Femur (tissue), 1 donor: ENCODE measurements around the gene DCHS1.

Experiments used
- DNase-seq: peaks from one replicate; pipeline ENCODE4 v3.0.0-alpha.2; 2017

The DCHS1 gene

DNA sequence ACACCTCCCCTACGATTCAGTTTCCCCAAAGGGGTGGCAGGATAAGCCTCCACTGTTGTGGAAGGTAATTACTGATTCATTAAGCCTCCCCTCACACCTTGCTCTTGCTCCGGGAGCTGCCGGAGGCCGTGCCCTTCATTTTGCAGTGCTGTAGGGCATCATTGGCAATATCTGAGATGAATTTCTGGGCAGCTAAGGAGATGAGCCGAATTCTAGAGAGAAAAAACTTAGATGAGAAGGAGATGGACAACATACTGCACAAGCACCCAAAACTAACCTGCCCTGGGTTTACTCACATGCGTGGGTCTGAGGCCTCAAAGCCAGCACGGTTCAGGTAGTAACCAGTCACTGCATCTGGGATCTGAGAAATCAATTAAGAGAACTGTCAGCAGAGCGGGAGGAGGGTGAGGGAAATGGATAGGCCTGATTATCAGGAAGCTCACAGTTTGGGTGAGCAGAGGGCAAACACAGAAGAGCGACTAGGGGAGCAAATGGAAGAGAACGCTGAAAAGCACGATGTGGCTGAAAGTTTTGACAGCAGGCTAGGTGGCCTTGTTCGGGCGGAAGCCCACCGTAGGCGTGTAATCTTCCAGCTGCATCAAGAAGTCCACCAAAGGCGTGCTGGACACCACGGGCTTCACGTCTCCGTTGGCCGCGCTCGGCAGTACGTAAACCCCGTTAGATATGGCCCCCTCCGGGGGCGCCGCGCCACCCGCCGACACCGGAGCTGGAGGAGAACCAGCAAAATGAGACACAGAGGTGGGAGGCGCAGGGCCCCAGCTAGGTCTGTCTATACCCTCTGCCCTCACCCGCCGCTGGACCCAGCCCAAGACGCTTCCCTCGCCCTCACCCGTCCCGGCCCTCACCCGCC lies 44.3 kb downstream of the DCHS1 start:
- peak; percentile 74 for DNase-seq

DNA sequence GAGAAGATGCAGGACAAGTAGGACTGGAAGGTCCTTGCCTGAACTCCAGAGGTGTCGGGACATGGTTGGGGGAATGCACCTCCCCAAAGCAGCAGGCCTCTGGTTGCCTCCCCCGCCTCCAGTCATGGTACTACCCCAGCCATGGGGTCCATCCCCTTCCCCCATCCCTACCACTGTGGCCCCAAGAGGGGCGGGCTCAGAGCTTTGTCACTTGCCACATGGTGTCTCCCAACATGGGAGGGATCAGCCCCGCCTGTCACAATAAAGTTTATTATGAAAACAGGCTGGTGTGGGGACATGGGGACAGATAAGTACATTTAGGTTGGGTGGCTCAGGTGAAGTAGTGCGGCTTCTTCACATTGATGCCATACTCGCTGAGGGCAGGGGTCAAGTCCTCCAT lies 45.0 kb downstream of the DCHS1 start:
- DNase-seq = peak; percentile 32

DNA sequence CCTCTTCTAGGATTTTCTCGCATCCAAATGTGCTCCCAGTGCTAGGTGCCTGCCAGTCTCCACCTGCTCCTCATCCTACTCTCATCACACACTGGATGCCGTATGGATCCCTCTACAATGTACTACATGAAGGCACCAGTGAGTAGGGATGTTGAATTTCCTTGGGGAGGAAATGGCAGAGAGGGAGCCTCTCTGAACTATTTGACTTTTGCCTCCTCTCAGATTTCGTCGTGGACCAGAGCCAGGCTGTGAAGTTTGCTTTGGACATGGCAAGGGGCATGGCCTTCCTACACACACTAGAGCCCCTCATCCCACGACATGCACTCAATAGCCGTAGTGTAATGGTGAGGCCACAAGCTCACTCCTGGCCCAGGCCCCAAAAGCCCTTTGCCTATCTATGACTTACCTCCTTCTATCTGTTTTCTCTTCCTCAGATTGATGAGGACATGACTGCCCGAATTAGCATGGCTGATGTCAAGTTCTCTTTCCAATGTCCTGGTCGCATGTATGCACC lies 46.0 kb downstream of the DCHS1 start:
- peak; percentile 18 for DNase-seq

- DNase-seq = peak; percentile 11
These were observed 46.7 kb downstream of the DCHS1 start for GRCh38 chr11:6608726-6609501.

DNA sequence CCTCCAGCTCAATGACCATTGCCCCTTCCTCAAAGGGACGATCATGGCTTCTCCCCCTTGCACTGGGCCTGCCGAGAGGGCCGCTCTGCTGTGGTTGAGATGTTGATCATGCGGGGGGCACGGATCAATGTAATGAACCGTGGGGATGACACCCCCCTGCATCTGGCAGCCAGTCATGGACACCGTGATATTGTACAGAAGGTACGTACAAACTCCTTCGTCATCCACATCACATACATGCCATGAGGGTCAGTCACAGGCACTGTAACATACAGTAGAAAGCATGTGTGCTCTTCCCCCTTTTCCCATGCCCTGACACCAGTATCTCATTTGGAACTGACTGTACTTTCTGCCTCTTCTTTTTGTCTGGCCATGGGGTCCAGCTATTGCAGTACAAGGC lies 47.6 kb downstream of the DCHS1 start:
- DNase-seq = peak; percentile 10

GRCh38 chr11:6607190-6607795 lies 48.3 kb downstream of the DCHS1 start:
- DNase-seq = peak; percentile 7

DNA sequence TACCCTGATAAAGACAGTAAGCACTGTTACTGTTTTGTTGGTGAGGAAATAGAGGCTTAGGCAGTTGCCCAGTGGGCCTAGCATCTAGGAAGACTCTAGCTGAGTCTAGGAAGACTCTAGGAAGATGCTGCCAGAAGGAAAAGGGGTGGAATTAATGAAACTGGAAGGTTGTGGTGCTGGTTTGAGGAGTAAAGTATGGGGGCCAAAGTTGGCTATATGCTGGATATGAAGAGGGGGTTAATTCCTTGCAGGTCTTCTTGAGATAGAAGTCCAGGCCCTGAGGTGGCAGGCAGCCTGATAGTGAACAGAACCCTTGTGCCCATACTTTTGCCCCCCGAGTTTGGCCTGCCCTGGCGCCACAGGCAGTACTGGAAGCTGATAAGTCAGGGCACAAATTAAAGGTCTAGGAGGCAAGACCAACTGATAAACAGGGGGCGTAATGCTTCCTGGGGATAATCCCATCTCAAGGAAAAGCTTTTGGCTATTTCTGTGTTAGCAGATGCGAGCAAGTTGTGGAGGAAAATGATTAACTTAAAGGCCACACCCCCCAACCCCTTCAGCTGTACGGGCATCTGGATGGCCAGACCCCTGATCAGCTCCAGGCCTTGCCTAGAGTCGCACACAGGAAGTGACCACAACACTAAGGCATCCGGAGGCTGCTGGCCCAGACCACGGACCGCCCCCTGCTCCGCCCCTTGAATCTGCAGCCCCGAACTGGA lies 49.0 kb downstream of the DCHS1 start:
- DNase-seq = peak; percentile 97

DNA sequence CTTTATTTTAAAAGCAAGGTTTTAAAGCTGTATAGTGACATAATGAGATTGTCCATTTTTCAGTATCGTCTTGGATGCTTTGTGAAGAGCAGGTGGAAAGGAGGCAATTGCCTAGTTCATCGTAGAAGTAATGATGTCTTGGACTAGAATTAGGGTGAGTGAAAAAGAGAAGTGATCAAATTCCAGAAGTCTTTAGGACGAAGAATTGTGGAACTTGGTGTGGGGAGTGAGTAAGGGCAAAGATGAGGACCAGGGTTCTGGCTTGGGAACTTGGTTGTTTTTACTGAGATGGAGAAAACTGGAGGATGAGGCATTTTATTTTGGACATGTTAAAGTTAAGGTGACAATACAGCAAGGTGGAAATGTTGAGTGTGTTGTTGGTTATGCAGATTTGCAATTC lies 50.8 kb downstream of the DCHS1 start:
- peak; percentile 10 for DNase-seq

- DNase-seq = peak; percentile 79
These were observed 51.5 kb downstream of the DCHS1 start for GRCh38 chr11:6604081-6604626.

DNA sequence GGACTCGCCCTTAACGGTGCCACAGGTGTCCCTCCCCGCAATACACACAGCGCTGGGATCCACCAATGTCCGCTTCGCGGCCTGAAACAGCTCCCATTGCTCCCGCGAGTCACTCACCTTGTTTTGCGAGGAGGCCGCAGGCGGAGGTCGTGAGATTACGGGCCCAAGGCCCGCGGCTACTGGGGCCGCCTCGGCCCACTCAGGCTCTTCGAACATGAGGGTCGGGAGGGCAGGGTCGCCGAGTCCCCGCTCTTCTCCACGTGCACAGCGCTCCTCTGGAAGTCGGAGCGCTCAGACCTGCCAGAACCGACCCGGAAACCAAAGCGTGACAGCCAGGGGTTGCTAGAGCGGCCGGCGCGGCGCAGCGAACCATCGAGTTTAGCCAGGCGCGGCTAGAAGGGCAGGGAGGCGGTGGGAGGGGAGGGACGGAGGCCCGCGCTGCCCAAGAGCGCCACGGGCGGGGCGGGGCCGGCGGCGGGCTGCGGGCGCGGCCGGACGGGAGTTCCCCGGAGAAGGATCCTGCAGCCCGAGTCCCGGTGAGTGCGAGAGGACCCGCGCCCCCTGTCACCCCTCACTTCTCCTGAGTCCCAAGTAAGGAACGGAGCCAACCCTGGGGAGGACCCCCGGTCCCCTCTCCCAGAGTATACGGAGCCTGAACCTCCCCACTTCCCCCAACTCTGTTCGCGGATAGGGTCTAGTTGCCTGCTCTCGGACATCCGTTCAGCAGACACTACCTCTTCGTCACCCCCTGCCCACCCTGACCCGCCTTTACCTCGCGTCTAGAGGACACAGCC lies 52.1 kb downstream of the DCHS1 start, which contains the start of the genes ILK and RRP8:
Gene ILK (plus strand): TSS at position 488 of the 794 bp plus-strand sequence. CDS start 498 bp downstream, outside the sequence.
Gene RRP8 (minus strand): TSS at position 330 of the 794 bp plus-strand sequence. CDS start 114 bp downstream, at position 216.
- DNase-seq = peak; percentile 94

DNA sequence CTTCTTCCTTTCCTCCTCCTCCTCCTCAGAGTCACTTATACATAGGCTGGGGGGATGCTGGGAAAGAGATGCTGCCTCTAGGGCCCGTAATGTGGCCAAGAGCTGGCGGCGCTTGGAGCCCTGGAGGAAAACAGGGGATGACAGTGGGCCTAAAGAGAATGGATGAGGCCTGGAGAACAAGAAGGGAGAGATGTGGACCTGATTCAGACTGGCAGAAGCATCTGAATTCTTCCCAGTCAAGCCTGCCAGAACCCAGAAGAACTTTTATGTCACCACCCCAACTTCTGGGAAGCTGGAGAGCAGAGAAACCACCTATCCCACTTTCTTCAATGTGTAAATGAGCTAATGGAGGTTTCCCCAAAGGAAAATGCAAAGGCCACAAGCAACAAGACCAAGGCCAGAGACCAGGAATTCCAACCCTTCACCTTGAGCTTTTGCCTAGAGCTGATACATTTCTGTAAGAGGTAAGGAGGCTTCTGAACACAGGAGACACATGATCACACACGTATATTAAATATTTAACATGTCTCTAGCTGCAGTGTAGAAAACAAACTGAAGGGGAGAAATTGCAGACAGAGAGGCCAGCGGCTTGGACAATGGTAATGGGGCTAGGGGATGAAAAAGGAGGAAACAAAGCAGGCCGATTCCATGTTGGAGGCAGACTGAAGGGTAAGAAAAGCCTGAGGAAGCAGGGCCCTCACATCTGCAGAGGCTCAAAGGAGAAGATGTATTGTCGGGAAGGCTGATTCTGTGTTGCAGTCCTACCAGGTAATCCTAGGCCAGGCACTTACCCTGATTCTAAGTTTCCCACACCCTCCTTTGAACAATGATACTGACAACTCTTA lies 53.3 kb downstream of the DCHS1 start:
- peak; percentile 1 for DNase-seq

- DNase-seq = no peak
These were observed 54.6 kb downstream of the DCHS1 start for GRCh38 chr11:6601041-6601461.

GRCh38 chr11:6599881-6600390 lies 55.7 kb downstream of the DCHS1 start:
- DNase-seq = no peak

DNA sequence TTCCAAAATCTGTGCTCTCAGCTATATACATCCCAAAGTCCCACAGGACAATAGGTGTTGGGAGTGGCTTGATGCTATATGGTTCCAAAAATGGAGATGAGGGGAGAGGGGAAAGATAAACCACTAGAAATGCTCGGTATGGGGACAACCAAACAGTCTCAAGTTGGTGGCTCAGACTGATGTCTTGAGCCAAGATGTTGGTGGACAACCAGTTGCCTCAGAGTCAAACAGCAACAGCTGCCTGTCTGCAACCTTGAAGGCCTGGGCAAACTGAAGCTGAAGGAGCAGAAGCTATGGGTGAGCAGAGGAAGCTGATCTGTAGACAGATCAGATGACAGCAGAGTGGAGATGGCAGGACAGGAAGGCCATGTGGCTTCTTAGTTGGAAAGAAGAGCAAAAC lies 56.2 kb downstream of the DCHS1 start:
- no peak for DNase-seq

DNA sequence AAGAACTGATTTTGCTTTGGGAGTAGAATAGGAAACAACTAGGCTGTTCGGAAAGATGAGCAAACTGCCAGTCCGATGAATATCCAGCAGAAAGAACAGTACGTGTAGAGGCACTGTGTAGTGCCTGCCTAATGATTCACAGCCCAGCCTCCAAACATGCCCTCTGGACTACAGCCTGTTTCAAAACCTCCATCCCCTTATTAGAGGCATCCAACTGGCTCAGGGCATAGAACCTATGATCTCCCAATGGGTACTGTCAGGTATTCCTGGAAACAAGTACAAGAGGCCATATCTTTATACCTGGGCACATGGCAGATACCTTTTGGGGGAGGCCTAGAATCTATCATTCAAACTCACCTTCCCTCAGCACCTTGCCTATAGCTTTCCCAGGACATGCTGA lies 57.1 kb downstream of the DCHS1 start:
- DNase-seq = no peak

GRCh38 chr11:6596239-6596877 lies 59.3 kb downstream of the DCHS1 start:
- DNase-seq = no peak

GRCh38 chr11:6594142-6594768 lies 61.4 kb downstream of the DCHS1 start:
- no peak for DNase-seq

DNA sequence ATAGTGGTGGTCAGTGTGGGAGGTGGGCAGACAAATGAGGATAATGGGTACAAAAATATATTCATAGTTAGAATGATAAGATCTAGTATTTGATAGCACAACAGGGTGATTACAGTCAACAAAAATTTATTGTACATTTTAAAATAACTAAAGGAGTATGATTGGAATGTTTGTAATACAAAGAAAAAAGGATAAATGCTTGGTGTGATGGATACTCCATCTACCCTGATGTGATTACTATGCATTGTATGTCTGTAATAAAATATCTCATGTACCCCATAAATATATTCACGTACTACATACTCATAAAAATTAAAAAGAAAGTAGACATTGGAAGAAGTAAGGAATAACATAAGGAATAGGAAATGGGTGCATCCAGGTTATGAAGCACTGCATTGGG lies 67.6 kb downstream of the DCHS1 start:
- no peak for DNase-seq
